HepG2 (cell line): Measurements from ENCODE around the gene ICAM3. TPM values are rescaled to one million over a fixed set of nuclear protein-coding genes. Genes with fewer than 3 reads are reported as not detected.

Experiments used
- CEBPG ChIP-seq: IDR thresholded peaks from 2 replicates; pipeline ENCODE4 v1.6.1; 2016
- ESRRA ChIP-seq: sonication (generic); formaldehyde crosslinking; IDR thresholded peaks from 2 replicates; pipeline ENCODE4 v1.5.1; 2020; ENCODE audit warnings: mild to moderate bottlenecking, low read depth, missing genetic modification reagents
- FOXM1 ChIP-seq: sonication (generic); formaldehyde crosslinking; IDR thresholded peaks from 2 replicates; pipeline ENCODE4 v1.5.0; 2020; ENCODE audit warnings: missing genetic modification reagents
- HMGA1 ChIP-seq: sonication (generic); formaldehyde crosslinking; conservative IDR thresholded peaks from 2 replicates; pipeline ENCODE4 v1.4.0; 2020; ENCODE audit warnings: missing genetic modification reagents
- HOXA3 ChIP-seq: sonication (generic); formaldehyde crosslinking; IDR thresholded peaks from 2 replicates; pipeline ENCODE4 v1.5.0; 2020; ENCODE audit warnings: missing genetic modification reagents
- KLF6 ChIP-seq: IDR thresholded peaks from 2 replicates; pipeline ENCODE4 v1.8.0; 2016; ENCODE audit warnings: missing biosample characterization, missing genetic modification reagents
- NPAS2 ChIP-seq: sonication (generic); formaldehyde crosslinking; IDR thresholded peaks from 2 replicates; pipeline ENCODE4 v1.8.0; 2022; ENCODE audit warnings: mild to moderate bottlenecking, missing genetic modification reagents, borderline replicate concordance
- NR2C2 ChIP-seq: sonication (generic); formaldehyde crosslinking; IDR thresholded peaks from 2 replicates; pipeline ENCODE4 v1.4.0; 2020; ENCODE audit warnings: missing genetic modification reagents, mild to moderate bottlenecking, moderate library complexity, borderline replicate concordance
- PCBP1 ChIP-seq: fragments of 200-400 bp; formaldehyde crosslinking; IDR thresholded peaks from 2 replicates; pipeline ENCODE4 v1.6.1; 2017; ENCODE audit warnings: mild to moderate bottlenecking, low read depth, low read length, borderline replicate concordance
- RFX5 ChIP-seq: IDR thresholded peaks from 2 replicates; pipeline ENCODE4 v1.6.1; 2011; ENCODE audit warnings: low read depth, low read length, improper control_type of control experiment
- ZFAT ChIP-seq: sonication (generic); formaldehyde crosslinking; conservative IDR thresholded peaks from 2 replicates; pipeline ENCODE4 v1.8.1; 2023; ENCODE audit warnings: missing genetic modification reagents, inconsistent platforms
- ZKSCAN8 ChIP-seq: IDR thresholded peaks from 2 replicates; pipeline ENCODE4 v1.6.1; 2016; ENCODE audit warnings: borderline replicate concordance, missing genetic modification reagents, missing compliant biosample characterization
- ZNF329 ChIP-seq: sonication (generic); formaldehyde crosslinking; IDR thresholded peaks from 2 replicates; pipeline ENCODE4 v1.9.0; 2021; ENCODE audit warnings: low read depth, mild to moderate bottlenecking, missing genetic modification reagents
- ZNF331 ChIP-seq: sonication (generic); formaldehyde crosslinking; IDR thresholded peaks from 2 replicates; pipeline ENCODE4 v1.4.0; 2020; ENCODE audit warnings: missing genetic modification reagents
- ZNF484 ChIP-seq: sonication (generic); formaldehyde crosslinking; IDR thresholded peaks from 2 replicates; pipeline ENCODE4 v1.5.1; 2020; ENCODE audit warnings: mild to moderate bottlenecking, low read depth, missing genetic modification reagents, borderline replicate concordance
- ZNF558 ChIP-seq: sonication (generic); formaldehyde crosslinking; IDR thresholded peaks from 2 replicates; pipeline ENCODE4 v1.9.0; 2022; ENCODE audit warnings: mild to moderate bottlenecking, missing genetic modification reagents, borderline replicate concordance
- ZNF772 ChIP-seq: sonication (generic); formaldehyde crosslinking; IDR thresholded peaks from 2 replicates; pipeline ENCODE4 v1.5.0; 2020; ENCODE audit warnings: mild to moderate bottlenecking, missing genetic modification reagents
- polyA plus RNA-seq, 8 experiments: library from polyadenylated mRNA; depleted of rRNA in 3 of 8; stranded (reverse) in 7 of 8; unstranded in 1 of 8; fragments of >200 nt; fragmentation: Illumina TruSeq in 4 of 8; extraction: Trizol in 4 of 8; gene quantifications; 2 replicates each; pipeline versions ENCODE4 v1.2.1 to v1.2.3, GENCODE V29; 2011 to 2016; ENCODE audit warnings: low read depth in 4 of 8, missing spikeins in 1 of 8, mixed read lengths in 1 of 8; ENCODE audit not compliant: insufficient read depth in 1 of 8
- total RNA-seq, 5 experiments: library from RNA; depleted of rRNA; stranded (reverse); fragments of >200 nt; fragmentation: Illumina TruSeq; extraction: Trizol; gene quantifications; 2 replicates each; pipeline ENCODE4 v1.2.3, GENCODE V29; 2016; ENCODE audit warnings: low read depth in 1 of 5
- TF ChIP-seq, protein P1 (sequence below), 2 experiments: sonication (generic) in 1 of 2; formaldehyde crosslinking in 1 of 2; IDR thresholded peaks; 2 replicates each; pipeline versions ENCODE4 v1.5.1 to v1.6.1; 2011 to 2020; ENCODE audit warnings: borderline replicate concordance in 1 of 2, low read depth in 1 of 2, low read length in 1 of 2, mild to moderate bottlenecking in 1 of 2, missing genetic modification reagents in 1 of 2, moderate library complexity in 1 of 2
- TF ChIP-seq, protein P2 (sequence below): sonication (generic); formaldehyde crosslinking; IDR thresholded peaks from 2 replicates; pipeline ENCODE4 v1.4.0; 2020; ENCODE audit warnings: missing genetic modification reagents, low read depth, mild to moderate bottlenecking, borderline replicate concordance
- TF ChIP-seq, protein P3 (sequence below): sonication (generic); formaldehyde crosslinking; IDR thresholded peaks from 2 replicates; pipeline ENCODE4 v1.9.0; 2022; ENCODE audit warnings: missing genetic modification reagents, mild to moderate bottlenecking, borderline replicate concordance
- TF ChIP-seq, protein P4 (sequence below): sonication (generic); formaldehyde crosslinking; IDR thresholded peaks from 2 replicates; pipeline ENCODE4 v1.4.0; 2020; ENCODE audit warnings: mild to moderate bottlenecking, missing genetic modification reagents

ICAM3 gene
- total and polyA plus RNA-seq, 2 of the 13 experiments (the other 11 are each of a cell fraction or from before 2014, with no cell fraction given): 14.1 to 21.0 TPM

DNA sequence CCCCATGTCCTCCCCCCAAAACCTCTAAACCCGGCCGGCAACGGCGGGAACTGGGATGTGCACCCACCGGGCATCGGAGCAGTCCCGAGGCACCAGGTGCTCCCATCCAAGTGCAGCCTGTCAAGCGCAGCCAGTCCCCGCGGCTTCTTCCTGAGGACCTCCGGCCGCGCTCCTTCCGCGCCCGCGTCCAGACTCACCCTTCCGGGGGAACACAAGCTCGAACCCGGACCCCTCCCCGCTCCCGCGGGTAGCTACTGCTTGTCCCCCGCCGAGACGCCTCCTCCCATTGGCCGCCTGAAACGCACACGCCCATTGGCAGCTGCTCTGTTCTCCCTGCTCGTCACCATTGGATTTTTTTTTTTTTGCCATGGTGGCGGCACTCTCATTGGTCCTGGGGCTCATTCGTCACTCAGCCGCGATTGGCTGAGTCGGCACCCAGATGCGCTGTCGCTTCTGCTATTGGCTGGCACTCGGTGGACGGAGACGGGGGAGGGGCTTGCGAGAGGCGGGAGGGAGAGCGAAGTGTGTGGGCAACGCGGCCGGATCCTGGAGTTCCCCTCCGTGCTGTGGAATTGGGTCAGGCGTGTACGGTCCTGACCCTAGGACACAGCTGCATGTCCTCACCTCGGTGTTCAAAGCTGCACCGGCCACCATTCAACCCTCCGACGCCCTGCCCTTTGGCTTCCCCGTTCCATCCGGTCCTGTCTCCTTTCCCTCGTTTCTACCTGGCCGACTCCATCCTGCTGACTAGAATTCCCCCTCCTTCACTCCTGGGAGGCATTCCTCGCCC lies 41.1 kb upstream of the ICAM3 start, which contains the start of gene TYK2 (continued):
- TF ChIP-seq, protein P1, sequence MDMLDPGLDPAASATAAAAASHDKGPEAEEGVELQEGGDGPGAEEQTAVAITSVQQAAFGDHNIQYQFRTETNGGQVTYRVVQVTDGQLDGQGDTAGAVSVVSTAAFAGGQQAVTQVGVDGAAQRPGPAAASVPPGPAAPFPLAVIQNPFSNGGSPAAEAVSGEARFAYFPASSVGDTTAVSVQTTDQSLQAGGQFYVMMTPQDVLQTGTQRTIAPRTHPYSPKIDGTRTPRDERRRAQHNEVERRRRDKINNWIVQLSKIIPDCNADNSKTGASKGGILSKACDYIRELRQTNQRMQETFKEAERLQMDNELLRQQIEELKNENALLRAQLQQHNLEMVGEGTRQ (IDR thresholded peaks at IDR 0.05; ENCODE audit: low read depth, low read length): no peak
- TF ChIP-seq, protein P1 (CRISPR knock-in tag; IDR thresholded peaks at IDR 0.05; ENCODE audit: borderline replicate concordance): peak; percentile 37; the same call in 1 of the 2 replicates
- no peak; the same call in 1 of the 2 replicates for TF ChIP-seq CEBPG (CRISPR knock-in tag)
- no peak for TF ChIP-seq NPAS2 (CRISPR knock-in tag)
- TF ChIP-seq FOXM1 (CRISPR knock-in tag): no peak
- TF ChIP-seq HMGA1 (CRISPR knock-in tag): no peak
- TF ChIP-seq, protein P2, sequence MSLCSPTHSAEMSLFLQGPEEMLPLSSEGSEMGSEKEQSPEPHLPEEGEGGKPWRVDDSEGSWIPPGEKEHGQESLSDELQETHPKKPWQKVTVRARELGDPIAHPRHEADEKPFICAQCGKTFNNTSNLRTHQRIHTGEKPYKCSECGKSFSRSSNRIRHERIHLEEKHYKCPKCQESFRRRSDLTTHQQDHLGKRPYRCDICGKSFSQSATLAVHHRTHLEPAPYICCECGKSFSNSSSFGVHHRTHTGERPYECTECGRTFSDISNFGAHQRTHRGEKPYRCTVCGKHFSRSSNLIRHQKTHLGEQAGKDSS (CRISPR knock-in tag): 0 out of 2 replicates have a peak, but pooled peaks have one; percentile 30
- 0 out of 2 replicates have a peak, but pooled peaks have one; percentile 16 for TF ChIP-seq ZNF772 (CRISPR knock-in tag)
- peak; percentile 93 for TF ChIP-seq RFX5
- TF ChIP-seq KLF6 (CRISPR knock-in tag): 0 out of 2 replicates have a peak, but pooled peaks have one; percentile 7
- peak; percentile 21; the same call in 1 of the 2 replicates for TF ChIP-seq ZNF331
- TF ChIP-seq ZNF329 (CRISPR knock-in tag): no peak; the same call in 1 of the 2 replicates
- TF ChIP-seq ZKSCAN8 (CRISPR knock-in tag): peak; percentile 93; the same call in 1 of the 2 replicates
- no peak for TF ChIP-seq ZNF484
- no peak for TF ChIP-seq ZFAT (CRISPR knock-in tag)
- no peak for TF ChIP-seq ZNF558
- no peak for TF ChIP-seq ESRRA (CRISPR knock-in tag)
- TF ChIP-seq, protein P3, sequence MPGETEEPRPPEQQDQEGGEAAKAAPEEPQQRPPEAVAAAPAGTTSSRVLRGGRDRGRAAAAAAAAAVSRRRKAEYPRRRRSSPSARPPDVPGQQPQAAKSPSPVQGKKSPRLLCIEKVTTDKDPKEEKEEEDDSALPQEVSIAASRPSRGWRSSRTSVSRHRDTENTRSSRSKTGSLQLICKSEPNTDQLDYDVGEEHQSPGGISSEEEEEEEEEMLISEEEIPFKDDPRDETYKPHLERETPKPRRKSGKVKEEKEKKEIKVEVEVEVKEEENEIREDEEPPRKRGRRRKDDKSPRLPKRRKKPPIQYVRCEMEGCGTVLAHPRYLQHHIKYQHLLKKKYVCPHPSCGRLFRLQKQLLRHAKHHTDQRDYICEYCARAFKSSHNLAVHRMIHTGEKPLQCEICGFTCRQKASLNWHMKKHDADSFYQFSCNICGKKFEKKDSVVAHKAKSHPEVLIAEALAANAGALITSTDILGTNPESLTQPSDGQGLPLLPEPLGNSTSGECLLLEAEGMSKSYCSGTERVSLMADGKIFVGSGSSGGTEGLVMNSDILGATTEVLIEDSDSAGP (CRISPR knock-in tag): peak; percentile 83; the same call in 1 of the 2 replicates
- TF ChIP-seq, protein P4, sequence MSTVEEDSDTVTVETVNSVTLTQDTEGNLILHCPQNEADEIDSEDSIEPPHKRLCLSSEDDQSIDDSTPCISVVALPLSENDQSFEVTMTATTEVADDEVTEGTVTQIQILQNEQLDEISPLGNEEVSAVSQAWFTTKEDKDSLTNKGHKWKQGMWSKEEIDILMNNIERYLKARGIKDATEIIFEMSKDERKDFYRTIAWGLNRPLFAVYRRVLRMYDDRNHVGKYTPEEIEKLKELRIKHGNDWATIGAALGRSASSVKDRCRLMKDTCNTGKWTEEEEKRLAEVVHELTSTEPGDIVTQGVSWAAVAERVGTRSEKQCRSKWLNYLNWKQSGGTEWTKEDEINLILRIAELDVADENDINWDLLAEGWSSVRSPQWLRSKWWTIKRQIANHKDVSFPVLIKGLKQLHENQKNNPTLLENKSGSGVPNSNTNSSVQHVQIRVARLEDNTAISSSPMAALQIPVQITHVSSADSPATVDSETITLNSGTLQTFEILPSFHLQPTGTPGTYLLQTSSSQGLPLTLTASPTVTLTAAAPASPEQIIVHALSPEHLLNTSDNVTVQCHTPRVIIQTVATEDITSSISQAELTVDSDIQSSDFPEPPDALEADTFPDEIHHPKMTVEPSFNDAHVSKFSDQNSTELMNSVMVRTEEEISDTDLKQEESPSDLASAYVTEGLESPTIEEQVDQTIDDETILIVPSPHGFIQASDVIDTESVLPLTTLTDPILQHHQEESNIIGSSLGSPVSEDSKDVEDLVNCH: no peak
- peak; percentile 48; the same call in 1 of the 2 replicates for TF ChIP-seq NR2C2 (CRISPR knock-in tag)
- TF ChIP-seq PCBP1: 0 out of 2 replicates have a peak, but pooled peaks have one; percentile 85
- TF ChIP-seq HOXA3 (CRISPR knock-in tag): peak; percentile 46; the same call in 1 of the 2 replicates
